ENCODE data around the gene TRIM28.

GRCh38 chr19:58555369-58555885 is 11.6 kb downstream of the TRIM28 start:
- TF ChIP-seq CTCF (IDR thresholded peaks at IDR 0.05; ENCODE audit: insufficient read depth, low read depth, low read length) = no peak
- no peak for TF ChIP-seq EZH2 (IDR thresholded peaks at IDR 0.05; ENCODE audit: insufficient read depth, low read length)
